T-helper 1 cell treated with Interleukin-12 subunit alpha and Interleukin-12 subunit beta and Interleukin-4 antibody, amounts not matched to agents 30 μg/mL and 1 μg/mL, for 36 hours (primary cell): ENCODE results near the gene POLR2H.

Source experiments
- H3K27ac Mint-ChIP-seq: one replicate; pipeline ENCODE4 v1.8.0; 2021; ENCODE audit warnings: mild to moderate bottlenecking, mixed read lengths
- H3K27me3 Mint-ChIP-seq: one replicate; pipeline ENCODE4 v1.8.0; 2021; ENCODE audit warnings: low read depth, mixed read lengths
- H3K36me3 Mint-ChIP-seq: one replicate; pipeline ENCODE4 v1.8.0; 2021; ENCODE audit warnings: low read depth, mixed read lengths
- H3K4me1 Mint-ChIP-seq: one replicate; pipeline ENCODE4 v1.8.0; 2021; ENCODE audit warnings: low read depth, mixed read lengths
- H3K4me3 Mint-ChIP-seq: one replicate; pipeline ENCODE4 v1.8.0; 2021; ENCODE audit warnings: mild to moderate bottlenecking, moderate library complexity, mixed read lengths
- H3K9me3 Mint-ChIP-seq: one replicate; pipeline ENCODE4 v1.8.0; 2021; ENCODE audit warnings: mixed read lengths

Gene POLR2H

DNA sequence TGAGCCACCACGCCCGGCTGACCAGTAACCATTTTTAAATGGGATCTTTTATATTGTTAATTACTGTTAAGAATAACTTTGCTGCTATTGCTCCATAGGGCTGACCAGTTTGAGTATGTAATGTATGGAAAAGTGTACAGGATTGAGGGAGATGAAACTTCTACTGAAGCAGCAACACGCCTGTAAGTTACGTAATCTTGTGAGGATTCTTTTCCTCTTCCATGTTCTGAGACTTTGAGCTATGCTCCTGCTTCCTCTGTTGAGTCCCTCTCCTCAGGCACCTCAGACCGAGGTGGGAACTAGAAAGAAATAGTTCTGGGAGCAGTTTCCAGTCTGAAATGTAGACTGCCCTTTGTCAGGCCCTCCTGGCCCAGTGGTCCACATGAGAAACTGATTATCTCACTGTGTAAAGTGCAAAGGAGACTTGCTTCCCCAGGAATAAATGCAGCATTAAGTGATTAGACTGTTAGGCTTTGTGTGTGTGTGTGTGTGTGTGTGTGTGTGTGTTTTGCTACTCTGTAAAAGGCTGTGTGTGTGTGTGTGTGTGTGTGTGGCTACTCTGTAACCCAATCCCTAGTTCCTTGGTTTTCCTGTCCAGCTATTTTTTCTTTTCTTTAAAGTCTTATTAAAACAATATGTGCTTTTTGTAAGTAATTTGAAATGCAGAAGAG lies 5.2 kb downstream of the POLR2H start:
- Mint-ChIP-seq H3K27me3 (no peaks in the 10 kb centered on the region), H3K36me3 (peaks cover 50% of the 10 kb centered on the region), H3K27ac (no peak overlapping the region), H3K4me3 (no peak overlapping the region), H3K4me1 (peaks cover 22% of the 10 kb centered on the region), H3K9me3 (no peaks in the 10 kb centered on the region)

DNA sequence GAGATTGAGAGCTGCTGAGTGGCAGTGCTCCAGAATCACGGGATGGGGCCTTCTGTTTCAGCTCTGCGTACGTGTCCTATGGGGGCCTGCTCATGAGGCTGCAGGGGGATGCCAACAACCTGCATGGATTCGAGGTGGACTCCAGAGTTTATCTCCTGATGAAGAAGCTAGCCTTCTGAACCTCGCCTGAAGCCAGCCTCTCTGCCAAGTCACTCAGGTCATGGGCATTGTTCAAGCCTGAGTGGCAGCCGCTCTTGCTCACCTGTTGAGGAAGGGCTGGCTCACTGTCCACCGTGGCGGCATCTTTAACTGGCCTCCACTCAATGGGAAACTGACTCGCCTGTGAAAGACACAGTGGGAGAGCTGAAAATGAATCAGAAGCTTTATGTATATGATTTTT lies 6.6 kb downstream of the POLR2H start:
- Mint-ChIP-seq H3K36me3 (peaks cover 49% of the 10 kb centered on the region), H3K27me3 (no peaks in the 10 kb centered on the region), H3K27ac (no peak overlapping the region), H3K4me1 (peaks cover 22% of the 10 kb centered on the region), H3K4me3 (no peak overlapping the region), H3K9me3 (no peaks in the 10 kb centered on the region)

DNA sequence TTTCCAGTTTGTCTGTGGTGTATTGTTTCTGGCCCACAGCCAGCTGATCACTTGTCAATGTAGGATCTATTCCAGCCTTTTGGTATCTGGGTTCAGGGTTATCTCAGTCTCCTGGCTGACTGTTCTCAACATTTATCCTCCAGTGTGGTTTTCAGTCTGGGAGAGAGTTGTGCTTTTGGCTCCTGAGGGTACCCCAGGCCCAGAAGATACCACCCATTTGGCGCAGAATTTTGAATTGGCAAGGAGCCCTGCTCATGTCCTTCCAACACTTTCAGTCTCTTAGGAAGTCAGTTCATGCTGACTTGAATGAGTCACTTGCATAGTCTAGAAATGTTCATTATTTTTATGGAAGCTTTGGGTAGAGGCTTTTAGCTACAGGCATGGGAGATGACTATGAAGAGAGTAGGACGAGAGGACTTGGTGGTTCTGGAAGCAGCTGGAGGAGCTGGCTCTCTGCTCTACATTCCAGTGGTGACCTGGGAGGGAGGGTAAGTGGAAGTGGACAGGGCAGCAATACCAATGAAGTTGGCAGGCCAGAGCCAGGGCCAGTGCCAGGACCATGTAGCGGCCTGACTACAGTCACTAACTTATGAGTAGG lies 7.2 kb downstream of the POLR2H start:
- Mint-ChIP-seq H3K27ac (no peak overlapping the region), H3K36me3 (peaks cover 46% of the 10 kb centered on the region), H3K27me3 (peaks cover 2% of the 10 kb centered on the region), H3K4me3 (no peak overlapping the region), H3K4me1 (peaks cover 20% of the 10 kb centered on the region), H3K9me3 (no peaks in the 10 kb centered on the region)

DNA sequence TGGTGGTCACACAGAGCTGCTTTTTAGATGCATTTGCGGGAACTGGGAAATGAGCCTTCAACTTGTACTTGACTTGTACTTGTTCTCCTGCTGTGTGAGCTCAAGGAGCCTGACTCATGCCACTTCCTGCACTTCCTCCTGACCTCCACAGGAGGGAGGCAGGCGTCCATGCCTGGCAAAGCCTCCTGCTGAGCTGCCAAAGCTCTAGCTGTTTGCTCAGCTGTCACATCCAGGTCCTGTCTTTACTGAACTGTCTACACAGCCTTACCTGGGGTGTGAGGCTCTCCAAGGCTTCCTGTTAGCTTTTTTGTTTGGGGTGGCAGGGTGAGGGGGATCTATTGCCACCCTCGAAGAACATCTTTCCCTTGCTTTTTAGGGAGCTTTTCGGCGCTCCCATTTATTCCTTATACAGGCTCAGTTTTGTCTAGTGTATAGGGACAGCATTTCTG lies 10.1 kb downstream of the POLR2H start:
- H3K27me3 Mint-ChIP-seq: peaks cover 24% of the 10 kb centered on the region
- peaks cover 31% of the 10 kb centered on the region for H3K36me3 Mint-ChIP-seq
- H3K4me1 Mint-ChIP-seq: peaks cover 6% of the 10 kb centered on the region
- no peak overlapping the region for H3K4me3 Mint-ChIP-seq
- H3K27ac Mint-ChIP-seq: no peak overlapping the region
- H3K9me3 Mint-ChIP-seq: no peaks in the 10 kb centered on the region

DNA sequence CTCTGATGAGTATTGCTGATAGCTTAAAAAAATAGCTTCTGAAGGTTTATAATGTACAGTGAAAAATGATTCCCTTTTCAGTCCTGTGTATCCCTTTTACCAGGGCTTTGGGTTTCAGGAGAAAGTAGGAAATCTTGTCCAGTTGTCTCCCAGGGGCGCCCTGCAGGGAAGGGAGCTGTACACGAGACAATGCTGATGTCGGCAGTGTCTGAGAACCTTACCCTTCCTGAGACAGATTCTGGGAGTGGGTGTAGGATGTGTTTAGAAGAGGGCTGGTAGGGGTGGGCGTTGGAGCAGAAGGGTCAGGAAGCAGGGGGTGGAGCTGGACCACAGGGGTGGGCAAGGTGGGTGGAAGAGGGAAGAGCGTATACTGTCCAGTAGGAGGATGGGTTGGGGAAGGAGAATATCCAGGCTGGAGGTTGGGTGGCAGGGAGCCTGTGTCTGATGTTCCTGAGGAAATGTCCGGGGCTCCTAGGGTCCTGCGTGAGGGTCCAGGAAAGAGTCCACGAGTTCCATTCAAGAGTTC lies 10.8 kb downstream of the POLR2H start:
- Mint-ChIP-seq H3K9me3 (no peaks in the 10 kb centered on the region), H3K4me1 (peaks cover 4% of the 10 kb centered on the region), H3K36me3 (peaks cover 24% of the 10 kb centered on the region), H3K27ac (no peak overlapping the region), H3K4me3 (no peak overlapping the region), H3K27me3 (peaks cover 32% of the 10 kb centered on the region)

DNA sequence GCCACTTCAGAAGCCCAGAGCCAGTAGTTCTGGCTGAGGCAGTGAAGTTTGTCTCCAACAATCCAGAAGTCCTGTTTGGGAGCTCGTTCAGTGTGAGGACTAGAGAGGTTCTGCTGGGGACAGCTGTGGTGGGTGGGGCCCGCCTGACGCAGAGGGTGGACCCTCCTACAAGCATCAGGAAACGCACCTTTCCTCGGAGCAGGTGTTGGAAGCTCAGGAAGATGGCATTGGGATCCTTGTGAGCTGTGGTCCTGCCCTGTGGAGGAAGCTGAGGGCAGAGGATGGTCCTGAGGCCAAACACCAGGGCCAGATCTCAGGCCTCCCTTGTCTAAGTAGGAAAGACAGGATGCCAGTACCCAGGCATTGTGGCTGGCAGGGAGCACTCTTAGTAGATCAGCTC lies 11.4 kb downstream of the POLR2H start:
- H3K27ac Mint-ChIP-seq: no peak overlapping the region
- no peaks in the 10 kb centered on the region for H3K9me3 Mint-ChIP-seq
- no peak overlapping the region for H3K4me3 Mint-ChIP-seq
- peaks cover 4% of the 10 kb centered on the region for H3K4me1 Mint-ChIP-seq
- peaks cover 37% of the 10 kb centered on the region for H3K27me3 Mint-ChIP-seq
- peaks cover 20% of the 10 kb centered on the region for H3K36me3 Mint-ChIP-seq

DNA sequence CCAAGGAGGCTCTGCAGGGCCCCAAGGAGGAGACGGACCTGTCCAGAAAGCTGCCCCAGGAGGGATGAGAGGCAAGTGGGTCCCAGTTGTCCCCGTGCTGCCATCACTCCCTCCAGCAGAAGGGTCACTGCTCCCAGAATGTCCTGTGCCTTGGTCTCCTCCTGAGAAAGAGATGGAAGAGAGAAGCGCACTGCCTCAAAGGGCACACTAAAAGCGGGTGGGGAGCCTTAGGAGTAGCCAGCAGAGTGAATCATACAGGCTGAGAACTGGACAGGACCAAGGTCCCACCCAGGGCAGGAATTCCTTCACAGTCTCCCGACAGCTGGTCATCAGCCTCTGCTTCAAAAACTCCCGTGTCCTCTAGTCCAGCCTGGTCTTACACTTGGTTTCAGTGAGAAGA lies 11.9 kb downstream of the POLR2H start:
- Mint-ChIP-seq H3K4me3 (no peak overlapping the region), H3K36me3 (peaks cover 16% of the 10 kb centered on the region), H3K27me3 (peaks cover 42% of the 10 kb centered on the region), H3K9me3 (no peaks in the 10 kb centered on the region), H3K27ac (no peak overlapping the region), H3K4me1 (peaks cover 4% of the 10 kb centered on the region)

DNA sequence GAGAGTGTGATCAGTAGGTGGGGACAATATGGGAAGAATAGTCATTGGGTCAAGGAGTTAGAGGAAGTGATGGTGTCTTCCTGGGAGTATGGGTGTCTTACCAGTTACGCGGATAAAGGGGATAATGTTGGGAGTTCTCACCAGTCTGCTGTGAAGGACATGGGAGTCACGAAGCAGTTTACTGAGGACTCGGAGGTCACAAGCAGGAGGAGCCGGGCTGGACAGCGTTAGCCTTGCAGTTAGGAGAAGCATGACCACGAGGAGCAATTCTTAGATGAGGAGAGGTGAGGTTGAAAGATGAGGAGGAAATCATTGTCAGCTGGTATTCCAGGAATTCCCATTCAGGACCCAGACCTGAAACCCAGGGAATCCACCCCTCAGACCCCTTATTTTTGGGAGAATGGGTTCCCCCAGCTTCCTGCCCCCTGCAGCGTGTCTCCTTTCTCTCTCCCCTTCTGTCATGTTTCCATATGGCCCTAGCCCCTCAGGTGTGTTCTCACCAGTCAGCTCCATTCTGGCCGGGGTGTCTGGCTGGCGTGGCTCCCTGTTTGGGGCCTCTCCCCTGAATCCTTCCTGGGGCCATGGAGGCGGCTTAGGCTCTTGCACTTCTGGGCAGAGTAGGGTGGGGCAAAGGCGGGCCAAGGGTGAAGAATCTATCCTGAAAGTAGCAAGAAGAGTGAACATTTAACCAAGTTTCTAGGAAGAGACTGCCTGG lies 14.4 kb downstream of the POLR2H start:
- Mint-ChIP-seq H3K9me3 (no peaks in the 10 kb centered on the region), H3K4me3 (no peak overlapping the region), H3K36me3 (peaks cover 3% of the 10 kb centered on the region), H3K27ac (no peak overlapping the region), H3K4me1 (peaks cover 5% of the 10 kb centered on the region), H3K27me3 (peaks cover 57% of the 10 kb centered on the region)

DNA sequence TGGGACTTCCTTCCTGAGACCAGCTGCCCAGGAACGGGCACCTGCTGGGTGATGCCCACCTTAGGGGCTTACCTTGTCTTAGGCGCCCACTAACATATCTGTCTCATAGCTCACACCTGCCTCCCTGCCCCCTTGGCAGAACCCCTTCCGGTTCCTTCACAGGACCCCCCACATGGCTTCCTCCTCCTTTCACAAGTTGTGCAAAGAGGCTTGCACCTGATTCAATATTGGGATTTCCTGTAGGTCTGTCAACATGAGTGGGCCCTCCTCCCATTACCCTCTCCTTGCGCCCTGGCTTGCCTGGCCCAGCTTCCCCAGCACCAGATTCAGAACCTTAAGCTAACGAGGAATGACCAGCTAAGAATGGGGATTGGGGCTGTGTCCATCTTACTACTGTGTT lies 15.9 kb downstream of the POLR2H start:
- Mint-ChIP-seq H3K4me3 (no peak overlapping the region), H3K9me3 (no peaks in the 10 kb centered on the region), H3K27me3 (peaks cover 69% of the 10 kb centered on the region), H3K27ac (no peak overlapping the region), H3K36me3 (no peaks in the 10 kb centered on the region), H3K4me1 (peaks cover 2% of the 10 kb centered on the region)

DNA sequence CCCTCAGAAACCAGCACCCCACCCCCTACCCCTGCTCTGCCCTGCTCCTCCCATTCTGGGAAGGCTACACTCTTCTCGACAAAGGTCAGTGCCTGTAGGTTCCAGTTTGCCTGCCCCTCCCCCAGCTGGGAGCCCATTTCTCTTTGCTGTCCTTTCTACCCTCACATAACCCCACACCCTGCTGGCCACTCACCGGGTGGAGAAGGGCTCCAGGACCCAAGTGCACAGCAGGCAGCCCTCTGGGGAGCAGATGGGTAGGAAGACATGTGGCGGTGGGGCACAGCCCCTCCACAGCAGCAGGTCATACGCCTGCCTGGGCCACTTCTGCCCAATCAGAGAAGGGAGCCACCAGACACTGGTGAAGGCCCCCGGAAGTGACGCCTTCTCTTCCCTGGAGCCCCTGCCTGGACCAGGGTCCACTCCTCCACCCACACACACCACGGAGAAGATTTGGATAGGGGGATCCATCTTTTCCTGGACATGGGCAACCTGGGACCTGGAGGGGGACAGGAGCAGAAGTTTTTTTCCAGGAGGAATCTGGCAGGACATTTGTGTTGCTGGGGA lies 16.5 kb downstream of the POLR2H start, which contains the start of gene THPO:
TSS of gene THPO (minus strand) at position 326 of the 564 bp plus-strand sequence. CDS start 1,948 bp downstream, outside the sequence.
- Mint-ChIP-seq H3K36me3 (no peaks in the 10 kb centered on the region), H3K27ac (no peak within 1 kb of the TSS), H3K4me3 (peak within 1 kb of the TSS; percentile 64), H3K27me3 (peaks cover 73% of the 10 kb centered on the region), H3K4me1 (peaks cover 2% of the 10 kb centered on the region), H3K9me3 (no peaks in the 10 kb centered on the region)

DNA sequence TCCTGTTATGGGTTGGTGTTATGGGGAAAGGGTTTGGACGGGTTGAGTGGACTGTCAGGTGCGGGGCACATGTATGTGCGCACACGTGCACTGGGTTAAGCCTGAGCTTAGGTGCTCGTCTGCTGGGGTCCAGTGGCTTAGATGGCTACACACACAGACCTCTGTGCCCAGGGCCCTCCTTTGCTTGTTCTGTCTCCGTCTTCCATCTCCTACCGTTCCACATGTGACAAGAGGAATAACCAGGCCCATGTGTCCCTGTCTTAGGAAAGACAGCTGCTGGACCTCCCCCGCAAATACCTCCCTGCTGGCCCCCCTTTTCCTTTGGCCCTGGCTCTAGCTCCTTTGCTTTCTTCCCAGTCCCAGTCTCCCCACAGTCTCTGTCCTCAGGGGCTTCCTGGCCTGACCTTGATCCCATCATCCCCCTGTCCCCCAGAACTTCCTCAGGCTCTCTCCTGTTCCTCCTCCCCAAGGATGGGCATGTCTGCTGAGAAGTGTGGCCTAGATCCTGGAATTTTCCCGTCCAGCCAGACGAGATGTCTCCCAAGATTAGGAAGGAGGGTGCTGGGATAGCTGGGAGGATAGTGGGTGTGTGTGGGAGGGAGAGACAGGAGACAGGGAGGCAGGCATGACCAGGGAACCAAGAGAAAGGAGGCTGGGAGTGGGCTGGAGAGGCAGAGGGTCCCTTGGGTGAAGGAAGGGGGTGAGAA lies 17.3 kb downstream of the POLR2H start:
- peaks cover 72% of the 10 kb centered on the region for H3K27me3 Mint-ChIP-seq

DNA sequence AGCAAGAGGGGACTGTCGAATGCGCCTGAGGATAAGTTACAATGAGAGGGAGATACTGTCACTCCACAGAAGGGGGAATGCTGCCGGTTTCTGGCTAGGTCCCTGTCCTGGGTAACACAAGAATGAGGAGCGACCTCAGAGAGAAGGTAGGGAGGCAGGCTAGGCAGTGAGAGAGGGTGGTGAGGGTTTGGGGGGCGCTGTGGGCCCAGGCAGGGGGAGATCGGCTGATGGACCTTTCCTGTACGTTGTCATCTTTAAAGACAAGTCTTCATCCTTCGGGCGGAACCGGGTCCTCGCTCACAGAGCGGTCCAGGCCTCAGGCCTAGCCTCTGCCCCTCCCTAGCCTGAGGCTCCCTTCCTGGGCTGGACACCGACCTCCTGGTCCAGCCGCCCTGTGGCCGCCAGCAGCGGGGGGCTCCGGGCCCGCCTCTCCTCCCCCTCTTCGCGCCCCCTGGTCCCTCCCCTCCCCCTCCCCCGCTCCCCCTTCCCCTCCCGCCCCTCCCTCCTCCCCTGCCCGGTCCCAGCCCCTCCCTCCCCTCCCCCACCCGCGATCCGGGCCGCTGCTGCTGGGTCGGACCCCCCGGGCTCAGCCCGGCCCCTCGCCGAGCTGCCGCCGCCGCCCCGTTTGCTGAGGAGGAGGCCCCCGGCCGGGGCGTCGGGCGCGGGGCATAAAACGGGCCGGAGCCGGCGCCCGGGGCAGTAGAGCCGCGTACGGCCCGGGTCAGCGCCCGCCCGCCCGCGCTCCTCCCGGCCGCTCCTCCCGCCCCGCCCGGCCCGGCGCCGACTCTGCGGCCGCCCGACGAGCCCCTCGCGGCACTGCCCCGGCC lies 18.1 kb downstream of the POLR2H start, which contains the start of gene CHRD:
TSS of gene CHRD (plus strand) at position 697 of the 827 bp plus-strand sequence. CDS start 265 bp downstream, outside the sequence.
- Mint-ChIP-seq H3K9me3 (no peaks in the 10 kb centered on the region), H3K4me1 (peaks cover 2% of the 10 kb centered on the region), H3K27me3 (peaks cover 74% of the 10 kb centered on the region), H3K36me3 (no peaks in the 10 kb centered on the region), H3K4me3 (peak within 1 kb of the TSS; percentile 64), H3K27ac (no peak within 1 kb of the TSS)

More for the DNA sequence above, 17.3 kb downstream of the POLR2H start:
- Mint-ChIP-seq H3K36me3 (no peaks in the 10 kb centered on the region), H3K9me3 (no peaks in the 10 kb centered on the region), H3K4me3 (peak overlapping the region; percentile 64), H3K27ac (no peak overlapping the region), H3K4me1 (peaks cover 2% of the 10 kb centered on the region)

DNA sequence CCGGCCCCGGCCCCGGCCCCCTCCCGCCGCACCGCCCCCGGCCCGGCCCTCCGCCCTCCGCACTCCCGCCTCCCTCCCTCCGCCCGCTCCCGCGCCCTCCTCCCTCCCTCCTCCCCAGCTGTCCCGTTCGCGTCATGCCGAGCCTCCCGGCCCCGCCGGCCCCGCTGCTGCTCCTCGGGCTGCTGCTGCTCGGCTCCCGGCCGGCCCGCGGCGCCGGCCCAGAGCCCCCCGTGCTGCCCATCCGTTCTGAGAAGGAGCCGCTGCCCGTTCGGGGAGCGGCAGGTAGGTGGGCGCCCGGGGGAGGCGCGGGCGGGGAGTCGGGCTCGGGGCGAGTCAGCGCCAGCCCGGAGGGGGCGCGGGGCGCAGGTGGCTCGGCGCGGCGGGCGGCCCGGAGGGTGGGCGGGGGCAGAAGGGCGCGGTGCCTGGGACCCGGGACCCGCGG lies 18.7 kb downstream of the POLR2H start:
- Mint-ChIP-seq H3K27ac (no peak overlapping the region), H3K4me3 (no peak overlapping the region)

More for the DNA sequence above, 18.7 kb downstream of the POLR2H start:
- Mint-ChIP-seq H3K27me3 (peaks cover 76% of the 10 kb centered on the region), H3K9me3 (no peaks in the 10 kb centered on the region), H3K4me1 (peaks cover 2% of the 10 kb centered on the region), H3K36me3 (no peaks in the 10 kb centered on the region)
